Muscle of back (tissue), 11 donors: ENCODE data around the gene LOXL1. TPM values are rescaled to one million over a fixed set of nuclear protein-coding genes. Genes with fewer than 3 reads are reported as not detected.
A peak's percentile ranks its signal among the peaks of the same experiment; 100 is the strongest.
"Not testable (repeated sequence)": the region's sequence is repeated elsewhere in the genome, so short reads cannot be mapped to it uniquely, and the experiment has no call there.

ENCODE experiments used
- DNase-seq, 3 donors: peaks; one replicate each; pipeline versions ENCODE4 v3.0.0 to v3.0.0-alpha.2; 2013
- polyA plus RNA-seq, 10 donors: library from polyadenylated mRNA; unstranded; fragments of 120-200 nt; gene quantifications; one replicate each; pipeline ENCODE4 v1.2.1, GENCODE V29; 2013; ENCODE audit not compliant: insufficient read length in 10 of 10

LOXL1 gene
- polyA plus RNA-seq, 10 donors = 26.3 to 57.9 (median 34.6) TPM

GRCh38 chr15:73936181-73936580 lies 9.9 kb downstream of the LOXL1 start:
- no peak for DNase-seq

GRCh38 chr15:73936588-73937290 lies 10.5 kb downstream of the LOXL1 start:
- DNase-seq = no peak

GRCh38 chr15:73937296-73937695 lies 11.0 kb downstream of the LOXL1 start:
- DNase-seq = no peak

GRCh38 chr15:73937726-73938125 lies 11.5 kb downstream of the LOXL1 start:
- no peak for DNase-seq

- DNase-seq = not testable (repeated sequence)
Observed at GRCh38 chr15:73938516-73938915, 12.3 kb downstream of the LOXL1 start.

- no peak for DNase-seq
Observed at GRCh38 chr15:73939138-73939537, 12.9 kb downstream of the LOXL1 start.

- no peak for DNase-seq
Observed at GRCh38 chr15:73940061-73940981, 14.1 kb downstream of the LOXL1 start.

- peak in 1 of 3 donors; percentile 95 for DNase-seq
Observed at GRCh38 chr15:73941044-73941443, 14.8 kb downstream of the LOXL1 start.

- DNase-seq = no peak
Observed at GRCh38 chr15:73941449-73941848, 15.2 kb downstream of the LOXL1 start.

GRCh38 chr15:73941871-73942635 lies 15.8 kb downstream of the LOXL1 start:
- DNase-seq = no peak

GRCh38 chr15:73942751-73943270 lies 16.5 kb downstream of the LOXL1 start:
- DNase-seq = no peak

- peak in 1 of 3 donors; percentile 72 for DNase-seq
Observed at GRCh38 chr15:73944161-73945129, 18.2 kb downstream of the LOXL1 start.

- DNase-seq = no peak
Observed at GRCh38 chr15:73945130-73945508, 18.9 kb downstream of the LOXL1 start.

- DNase-seq = no peak
Observed at GRCh38 chr15:73946046-73946721, 19.9 kb downstream of the LOXL1 start.

GRCh38 chr15:73946795-73947370 lies 20.6 kb downstream of the LOXL1 start:
- DNase-seq = no peak

GRCh38 chr15:73947651-73948050 lies 21.4 kb downstream of the LOXL1 start:
- DNase-seq = no peak

GRCh38 chr15:73948396-73948795 lies 22.1 kb downstream of the LOXL1 start:
- no peak for DNase-seq

- DNase-seq = no peak
Observed at GRCh38 chr15:73948982-73949381, 22.7 kb downstream of the LOXL1 start.

GRCh38 chr15:73949496-73949895 lies 23.2 kb downstream of the LOXL1 start:
- DNase-seq = no peak

- no peak for DNase-seq
Observed at GRCh38 chr15:73950479-73950830, 24.2 kb downstream of the LOXL1 start.
